Measurements from ENCODE around the gene ACSS3. TPM values are rescaled to one million over a fixed set of nuclear protein-coding genes. Genes with fewer than 3 reads are reported as not detected.

Gene ACSS3
- total RNA-seq, 4 donors from 2014 or later: 78.1 to 106 (median 83.8) TPM

DNA sequence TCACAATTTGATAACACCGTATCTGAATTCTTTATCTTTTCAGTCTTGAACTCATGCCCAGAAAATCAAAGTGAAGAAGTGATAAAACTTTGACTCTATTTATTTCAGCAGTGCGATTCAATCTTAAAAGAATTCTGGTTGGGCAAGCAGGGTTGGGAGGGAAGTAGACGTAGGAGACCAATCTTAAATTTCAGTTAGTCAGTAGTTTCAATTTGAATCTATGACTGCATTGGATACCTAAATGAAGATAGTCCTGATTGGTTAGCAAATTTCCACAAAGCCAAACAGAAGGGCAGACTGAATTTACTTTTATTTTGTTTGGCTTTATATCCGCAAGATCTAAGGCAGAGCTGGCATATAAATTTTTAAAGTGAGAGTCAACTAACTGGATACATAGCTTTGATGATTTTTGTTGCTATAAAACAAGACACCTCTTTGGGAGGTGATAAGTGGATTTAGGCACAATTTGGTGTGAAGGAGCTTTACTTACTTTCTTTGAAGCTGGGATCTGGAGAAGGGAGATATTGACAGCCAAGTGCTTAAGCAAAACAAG, 2.6 kb downstream of the ACSS3 start:
- H3K4me1 ChIP-seq: peaks cover 0 to 60% (median 15%) of the 10 kb centered on the region in 4 donors
- no peak for DNase-seq (ENCODE audit: low spot score in 2 of 2)

DNA sequence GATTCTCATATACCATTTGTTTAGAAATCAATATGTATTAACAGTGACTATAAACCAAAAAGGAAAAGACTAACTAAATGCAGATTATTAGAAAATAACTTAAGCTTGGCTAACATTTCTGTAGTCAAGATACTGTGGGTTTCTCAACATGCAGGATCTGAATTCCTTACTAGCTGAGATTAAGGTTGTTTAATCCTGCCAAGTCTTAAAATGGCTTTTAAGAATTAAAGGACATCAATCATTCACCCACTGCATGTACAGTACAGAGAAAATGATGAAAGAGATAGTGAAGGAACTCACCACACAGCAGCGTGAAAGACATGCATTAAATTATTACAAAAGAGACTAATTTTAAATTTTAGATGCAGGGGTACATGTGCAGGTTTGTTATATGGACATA, 3.8 kb downstream of the ACSS3 start:
- DNase-seq (ENCODE audit: low spot score in 2 of 2): no peak
- H3K27me3 ChIP-seq: no peaks in the 10 kb centered on the region
- H3K9me3 ChIP-seq: no peaks in the 10 kb centered on the region
- TF ChIP-seq CTCF (IDR thresholded peaks at IDR 0.05): no peak
- TF ChIP-seq EP300 (IDR thresholded peaks at IDR 0.05): no peak
- TF ChIP-seq POLR2A (IDR thresholded peaks at IDR 0.05): no peak
- peaks cover 0 to 60% (median 20%) of the 10 kb centered on the region in 4 donors for H3K4me1 ChIP-seq
- H3K27ac ChIP-seq: peak overlapping the region in 1 of 4 donors; percentile 96
- no peaks in the 10 kb centered on the region for H3K36me3 ChIP-seq
- WGBS, 2 donors: 93 to 94% methylated on average over 1 of the region's 1 CpG
- no peak overlapping the region for H3K4me3 ChIP-seq

More for the DNA sequence above, 2.6 kb downstream of the ACSS3 start:
- whole genome bisulfite sequencing, 2 donors: 14 to 15% methylated on average over 4 of the region's 4 CpGs
- peak overlapping the region; percentile 29 to 96 (median 90) for H3K27ac ChIP-seq
- peak overlapping the region in 2 of 4 donors; percentile 62 to 76 for H3K4me3 ChIP-seq
- H3K9me3 ChIP-seq: no peaks in the 10 kb centered on the region
- H3K27me3 ChIP-seq: no peaks in the 10 kb centered on the region
- no peak for TF ChIP-seq EP300 (IDR thresholded peaks at IDR 0.05)
- TF ChIP-seq CTCF (IDR thresholded peaks at IDR 0.05): no peak
- TF ChIP-seq POLR2A (IDR thresholded peaks at IDR 0.05): no peak
- H3K36me3 ChIP-seq: no peaks in the 10 kb centered on the region

DNA sequence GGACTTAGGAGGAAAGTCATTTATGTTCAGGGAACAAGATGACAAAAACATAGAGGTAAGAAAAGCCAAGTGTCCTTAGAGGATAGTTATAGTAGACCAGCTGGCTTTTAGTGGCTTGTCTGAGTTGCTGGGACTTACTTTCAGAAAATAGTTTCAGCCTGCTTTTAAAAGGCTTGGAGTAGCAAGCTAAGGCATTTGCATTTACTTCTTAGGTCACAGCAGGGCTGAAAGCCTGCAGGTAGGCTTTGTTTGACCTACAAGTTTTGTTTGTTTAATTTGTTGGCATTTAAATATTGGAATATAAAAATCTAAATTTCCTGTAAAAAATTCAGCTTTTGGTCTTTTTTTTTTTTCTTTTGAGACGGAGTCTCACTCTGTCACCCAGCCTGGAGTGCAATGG, 5.1 kb downstream of the ACSS3 start:
- H3K4me1 ChIP-seq: peaks cover 0 to 61% (median 20%) of the 10 kb centered on the region in 4 donors
- no peak for DNase-seq (ENCODE audit: low spot score in 2 of 2)
- H3K4me3 ChIP-seq: no peak overlapping the region
- WGBS, 2 donors: 95 to 97% methylated on average over 1 of the region's 1 CpG
- no peak for TF ChIP-seq POLR2A (IDR thresholded peaks at IDR 0.05)
- no peak for TF ChIP-seq CTCF (IDR thresholded peaks at IDR 0.05)
- no peaks in the 10 kb centered on the region for H3K36me3 ChIP-seq
- H3K9me3 ChIP-seq: no peaks in the 10 kb centered on the region
- H3K27me3 ChIP-seq: no peaks in the 10 kb centered on the region
- H3K27ac ChIP-seq: peak overlapping the region in 1 of 4 donors; percentile 79

GRCh38 chr12:81083906-81084513, 6.1 kb downstream of the ACSS3 start:
- peak in 1 of 2 donors; percentile 55 for TF ChIP-seq EP300 (IDR thresholded peaks at IDR 0.05)
- TF ChIP-seq CTCF (IDR thresholded peaks at IDR 0.05): no peak
- no peak for TF ChIP-seq POLR2A (IDR thresholded peaks at IDR 0.05)
- Histone ChIP-seq H3K4me3 (no peak overlapping the region), H3K4me1 (peaks cover 0 to 62% (median 20%) of the 10 kb centered on the region in 4 donors), H3K36me3 (no peaks in the 10 kb centered on the region), H3K27me3 (no peaks in the 10 kb centered on the region), H3K27ac (peak overlapping the region in 2 of 4 donors; percentile 69 to 79), H3K9me3 (no peaks in the 10 kb centered on the region)
- 78 to 90% methylated on average over 7 of the region's 7 CpGs for WGBS, 2 donors
- no peak for DNase-seq (ENCODE audit: low spot score in 2 of 2)

DNA sequence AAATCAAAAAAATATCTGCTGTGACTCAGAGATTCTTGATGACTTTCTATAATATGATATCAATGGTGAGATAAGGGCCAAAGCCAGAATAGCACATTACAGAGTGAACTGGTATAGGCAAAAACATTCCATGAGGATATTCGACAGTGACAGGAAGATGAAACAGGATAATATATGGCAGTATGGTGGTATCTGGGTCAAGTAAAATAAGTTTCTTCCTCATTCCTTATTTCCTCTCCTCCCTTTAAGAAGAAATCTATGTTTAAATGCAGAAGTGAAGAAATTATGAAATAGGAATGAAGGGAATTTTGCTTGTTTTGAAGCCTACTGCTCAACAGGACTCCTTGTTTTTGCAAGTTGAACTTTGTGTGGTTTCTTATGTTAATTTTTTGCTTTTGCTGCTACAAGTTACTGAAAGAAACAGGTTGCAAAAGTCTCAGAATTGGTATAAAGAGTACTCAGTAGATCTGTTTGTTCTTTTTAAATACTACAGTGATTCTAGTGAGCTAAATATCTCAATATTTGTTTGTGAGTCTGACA, 7.0 kb downstream of the ACSS3 start:
- Histone ChIP-seq H3K27me3 (no peaks in the 10 kb centered on the region), H3K4me3 (no peak overlapping the region), H3K27ac (peak overlapping the region in 3 of 4 donors; percentile 11 to 79 (median 69)), H3K4me1 (peaks cover 0 to 64% (median 20%) of the 10 kb centered on the region in 4 donors), H3K36me3 (no peaks in the 10 kb centered on the region), H3K9me3 (no peaks in the 10 kb centered on the region)
- 37 to 50% methylated on average over 1 of the region's 1 CpG for WGBS, 2 donors
- no peak for DNase-seq (ENCODE audit: low spot score in 2 of 2)
- no peak for TF ChIP-seq CTCF (IDR thresholded peaks at IDR 0.05)
- TF ChIP-seq POLR2A (IDR thresholded peaks at IDR 0.05): no peak
- no peak for TF ChIP-seq EP300 (IDR thresholded peaks at IDR 0.05)
